T follicular helper cell (primary cell): Measurements from ENCODE around the gene PKDCC.
"Not testable (repeated sequence)": the region's sequence is repeated elsewhere in the genome, so short reads cannot be mapped to it uniquely, and the experiment has no call there.

Experiments used
- DNase-seq: peaks from one replicate; pipeline ENCODE4 v3.0.0-alpha.2; 2020; ENCODE audit warnings: low read depth

Gene PKDCC

GRCh38 chr2:42030829-42031228 is 17.0 kb upstream of the PKDCC start:
- DNase-seq, result no peak

- no peak for DNase-seq
Measured at GRCh38 chr2:42031281-42032223, 16.3 kb upstream of the PKDCC start.

GRCh38 chr2:42032224-42032620 is 15.6 kb upstream of the PKDCC start:
- DNase-seq, result no peak

DNA sequence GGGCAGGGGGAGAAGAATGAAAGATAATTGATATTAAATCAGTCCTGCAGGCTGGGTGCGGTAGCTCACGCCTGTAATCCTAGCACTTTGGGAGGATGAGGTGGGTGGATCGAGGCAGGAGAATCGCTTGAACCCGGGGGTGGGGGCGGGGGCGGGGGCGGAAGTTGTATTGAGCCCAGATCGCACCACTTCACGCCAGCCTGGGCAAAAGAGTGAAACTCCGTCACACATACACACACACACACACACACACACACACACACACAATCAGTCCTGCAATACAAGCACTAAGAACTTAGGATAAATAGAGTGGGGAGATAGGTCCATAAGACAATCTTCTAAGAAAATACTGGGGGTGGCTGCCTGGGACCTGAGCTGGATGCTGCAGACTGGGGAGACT is 15.1 kb upstream of the PKDCC start:
- no peak for DNase-seq

- DNase-seq, result not testable (repeated sequence)
Measured at GRCh38 chr2:42034096-42034495, 13.7 kb upstream of the PKDCC start.

DNA sequence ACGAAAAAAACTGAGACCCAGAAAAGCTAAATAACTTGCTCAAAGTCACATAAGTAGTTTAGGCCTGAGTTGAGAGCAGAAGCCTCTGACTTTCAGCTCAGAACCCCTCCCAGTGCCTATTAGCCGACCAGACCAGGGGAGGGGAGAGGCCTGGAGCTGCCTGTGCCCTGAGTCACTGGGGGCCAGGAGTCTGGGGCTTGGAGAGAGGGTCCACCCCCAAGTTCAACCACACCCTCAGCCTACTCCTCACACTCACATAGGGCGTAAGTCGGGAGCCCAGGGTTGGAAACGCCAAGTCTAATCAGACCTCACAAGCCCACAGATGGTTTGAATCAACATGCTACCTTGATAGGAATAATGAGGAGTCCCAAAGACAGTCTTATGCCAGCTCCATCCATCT is 12.6 kb upstream of the PKDCC start:
- no peak for DNase-seq

DNA sequence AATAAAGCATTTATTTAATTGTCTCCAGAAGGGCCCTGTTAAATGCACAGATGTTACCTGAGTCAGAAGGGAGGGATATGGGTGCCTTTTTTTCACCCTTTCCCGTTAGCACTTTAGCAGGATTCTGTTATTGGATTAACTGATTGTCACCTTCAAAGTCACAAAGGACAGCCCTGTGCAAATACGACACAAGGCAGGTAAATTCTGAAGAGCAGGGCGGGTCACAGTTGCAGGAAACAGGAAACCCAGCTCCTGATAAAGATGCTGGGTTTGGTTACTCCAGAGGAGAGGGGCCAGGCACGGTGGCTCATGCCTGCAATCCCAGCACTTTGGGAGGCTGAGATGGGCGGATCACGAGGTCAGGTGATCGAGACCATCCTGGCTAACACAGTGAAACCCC is 11.4 kb upstream of the PKDCC start:
- DNase-seq, result no peak

GRCh38 chr2:42036940-42037339 is 10.9 kb upstream of the PKDCC start:
- DNase-seq, result no peak

- no peak for DNase-seq
Measured at GRCh38 chr2:42040643-42041278, 7.1 kb upstream of the PKDCC start.

DNA sequence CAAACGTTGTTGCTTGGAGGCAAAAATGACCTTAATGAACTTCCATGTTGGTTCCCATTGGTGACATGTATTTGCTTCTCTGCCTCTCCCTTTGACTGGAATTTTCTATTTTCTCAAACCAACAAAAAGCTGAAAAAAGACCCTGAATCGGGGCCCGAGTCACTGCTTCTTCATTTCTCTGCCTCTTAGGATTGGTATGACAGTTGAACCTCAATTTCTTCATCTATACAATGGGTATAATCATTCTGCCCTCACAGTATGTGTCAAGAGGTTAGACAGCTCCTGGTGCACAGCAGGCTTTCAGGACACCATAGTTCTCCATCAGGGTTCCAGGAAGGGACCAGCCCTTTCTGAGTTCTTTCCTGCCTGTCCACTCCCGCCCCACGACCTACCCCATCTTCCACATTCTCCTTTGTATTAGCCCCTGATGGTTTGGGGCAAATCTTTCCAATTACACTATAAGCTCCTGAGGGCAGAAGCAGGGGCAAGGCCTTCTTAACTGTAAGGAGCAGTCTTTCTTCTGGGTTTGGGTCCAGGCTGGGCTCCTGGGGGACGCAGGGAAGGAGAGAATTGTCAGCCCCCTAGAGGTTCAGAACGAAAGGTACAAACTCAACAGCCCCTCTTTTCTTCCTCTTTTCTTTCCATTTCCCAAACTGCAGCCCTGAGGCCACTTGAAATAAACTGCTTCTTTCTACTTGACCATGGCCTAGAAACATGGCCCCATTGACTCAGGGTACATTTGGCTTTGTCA is 6.3 kb upstream of the PKDCC start:
- DNase-seq, result no peak

- no peak for DNase-seq
Measured at GRCh38 chr2:42042631-42043355, 5.0 kb upstream of the PKDCC start.

DNA sequence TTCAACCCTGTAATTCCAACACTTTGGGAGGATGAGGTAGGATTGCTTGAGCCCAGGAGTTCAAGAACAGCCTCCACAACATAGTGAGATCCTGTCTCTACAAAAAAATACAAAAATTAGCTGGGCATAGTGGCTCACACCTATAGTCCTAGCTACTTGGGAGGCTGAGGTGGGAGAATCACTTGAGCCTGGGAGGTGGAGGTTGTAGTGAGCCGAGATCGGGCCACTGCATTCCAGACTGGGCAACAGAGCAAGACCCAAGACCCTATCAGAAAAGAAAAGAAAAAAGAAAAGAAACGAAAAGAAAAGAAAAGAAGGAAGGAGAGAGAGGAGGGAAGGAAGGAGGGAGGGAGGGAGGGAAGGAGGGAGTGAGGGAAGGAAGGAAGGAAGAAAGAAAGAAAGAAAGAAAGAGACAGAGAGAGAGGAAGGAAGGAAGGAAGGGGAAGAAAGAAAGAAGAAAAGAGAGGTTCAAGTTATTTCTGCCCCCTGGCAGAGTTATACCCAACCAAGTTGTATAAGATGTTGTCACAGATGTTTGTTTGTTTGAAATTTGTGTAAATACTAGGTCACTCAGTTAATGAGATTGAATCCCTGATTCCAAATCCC is 3.9 kb upstream of the PKDCC start:
- DNase-seq, result no peak

DNA sequence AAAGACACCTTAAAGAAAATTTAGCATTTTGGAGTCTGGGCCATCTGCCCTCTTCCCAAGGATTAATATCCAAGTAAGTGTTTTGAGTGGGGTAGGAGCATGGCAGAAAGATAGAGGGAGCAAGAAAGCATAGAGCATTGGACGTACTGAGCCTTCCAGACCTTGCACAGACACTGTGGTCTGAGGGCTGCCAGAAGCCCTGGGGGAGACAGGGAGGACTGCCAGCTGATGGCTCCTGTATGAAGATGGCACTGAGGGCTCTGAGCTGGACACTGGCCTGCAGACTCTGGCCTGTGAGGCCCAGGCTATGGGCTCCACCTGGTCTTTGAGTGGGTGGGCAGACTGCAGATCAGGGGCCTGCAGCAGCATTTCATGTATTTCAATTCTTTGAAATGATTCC is 2.9 kb upstream of the PKDCC start:
- DNase-seq, result no peak

DNA sequence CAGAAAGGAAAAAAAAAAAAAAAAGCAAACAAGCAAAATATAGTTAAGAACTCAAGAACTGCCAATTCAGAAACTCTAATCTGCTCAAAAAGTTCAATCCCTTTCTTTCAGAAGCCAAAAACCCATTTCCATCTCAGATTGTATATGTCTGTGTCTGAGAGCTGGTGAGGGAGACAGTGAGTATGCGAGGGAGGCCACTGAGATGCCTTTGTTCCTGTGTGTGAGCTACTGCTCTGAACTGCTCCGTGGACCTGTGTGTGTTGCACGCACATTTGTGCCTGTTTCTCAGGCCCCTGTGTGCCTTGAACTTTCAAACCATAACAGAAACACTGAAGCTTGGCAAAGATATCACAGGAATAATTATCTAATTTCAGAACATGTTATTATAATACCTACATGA is 2.5 kb upstream of the PKDCC start:
- DNase-seq, result no peak

DNA sequence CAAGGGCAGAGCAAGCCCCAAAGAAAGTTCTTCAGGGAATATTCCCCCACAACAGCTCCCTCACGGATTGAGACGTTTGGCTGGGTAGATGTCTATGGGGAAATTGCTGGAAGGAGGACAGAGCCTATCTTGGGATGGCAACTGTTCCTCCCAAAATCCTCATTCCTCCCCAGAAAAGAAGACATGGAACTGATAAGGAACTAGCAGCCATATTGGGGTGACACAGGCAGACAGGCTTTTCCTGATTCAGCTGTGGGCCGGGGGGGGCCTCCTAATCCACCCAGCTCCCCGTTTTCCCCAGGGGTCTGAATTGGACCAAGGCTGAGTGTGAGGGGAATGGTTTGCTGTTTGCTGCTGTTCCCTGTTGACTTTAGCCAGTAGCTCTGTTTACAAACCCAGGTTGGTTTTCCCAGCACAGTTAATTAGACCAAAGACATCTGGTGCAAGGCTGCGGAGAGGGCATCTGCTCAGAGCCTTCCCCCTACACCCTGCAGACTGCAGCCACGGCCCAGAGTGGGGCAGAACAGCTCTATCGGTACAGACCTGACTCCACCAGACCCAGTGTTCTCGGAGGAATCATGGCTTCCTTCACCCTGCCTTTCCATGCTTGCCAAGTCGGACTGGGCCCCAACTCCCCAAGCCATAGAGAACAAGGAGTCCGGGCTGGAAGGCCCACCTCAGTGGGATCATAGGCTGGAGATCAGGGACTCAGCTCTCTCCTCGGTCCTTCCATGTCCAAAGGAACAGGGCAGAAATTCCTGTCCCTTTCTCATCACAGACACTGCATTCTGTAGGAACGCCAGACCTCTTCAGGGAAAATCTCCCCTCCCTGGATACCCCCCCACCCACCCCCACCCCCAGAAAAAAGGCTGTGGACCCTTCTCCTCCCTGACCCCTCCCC is 1.7 kb upstream of the PKDCC start:
- DNase-seq, result no peak

DNA sequence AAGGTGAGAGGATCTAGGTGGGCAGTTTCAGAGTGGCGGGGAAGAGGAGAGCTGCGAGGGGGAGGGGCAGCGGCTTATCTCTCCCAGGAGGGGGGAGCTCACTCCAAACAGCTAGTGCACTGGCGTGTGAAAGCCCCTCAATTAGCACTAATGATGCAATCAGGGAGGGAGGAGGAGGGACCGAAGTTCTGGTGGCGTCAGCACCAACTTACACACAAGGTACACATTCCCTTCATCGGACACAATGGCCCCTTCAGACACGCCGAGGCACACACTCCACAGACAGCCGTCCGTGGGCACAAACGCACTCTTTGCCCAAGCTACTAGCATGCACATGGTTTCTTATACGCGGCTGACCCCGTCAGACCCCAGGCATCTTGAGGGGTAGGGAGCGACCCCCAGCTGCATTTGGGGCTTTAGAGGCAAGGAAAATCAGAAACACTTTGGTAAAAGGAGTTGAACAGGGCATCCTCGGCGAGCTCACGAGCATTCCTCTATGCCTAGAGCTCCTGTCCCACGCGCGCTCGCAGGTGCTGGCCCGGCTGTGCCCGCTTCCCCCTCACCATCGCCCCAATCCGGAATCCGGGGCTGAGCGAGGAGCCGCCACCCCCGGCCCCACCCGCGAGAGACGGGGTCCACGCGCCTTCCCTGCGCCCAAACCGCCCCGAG is 868 bp upstream of the PKDCC start:
- no peak for DNase-seq

DNA sequence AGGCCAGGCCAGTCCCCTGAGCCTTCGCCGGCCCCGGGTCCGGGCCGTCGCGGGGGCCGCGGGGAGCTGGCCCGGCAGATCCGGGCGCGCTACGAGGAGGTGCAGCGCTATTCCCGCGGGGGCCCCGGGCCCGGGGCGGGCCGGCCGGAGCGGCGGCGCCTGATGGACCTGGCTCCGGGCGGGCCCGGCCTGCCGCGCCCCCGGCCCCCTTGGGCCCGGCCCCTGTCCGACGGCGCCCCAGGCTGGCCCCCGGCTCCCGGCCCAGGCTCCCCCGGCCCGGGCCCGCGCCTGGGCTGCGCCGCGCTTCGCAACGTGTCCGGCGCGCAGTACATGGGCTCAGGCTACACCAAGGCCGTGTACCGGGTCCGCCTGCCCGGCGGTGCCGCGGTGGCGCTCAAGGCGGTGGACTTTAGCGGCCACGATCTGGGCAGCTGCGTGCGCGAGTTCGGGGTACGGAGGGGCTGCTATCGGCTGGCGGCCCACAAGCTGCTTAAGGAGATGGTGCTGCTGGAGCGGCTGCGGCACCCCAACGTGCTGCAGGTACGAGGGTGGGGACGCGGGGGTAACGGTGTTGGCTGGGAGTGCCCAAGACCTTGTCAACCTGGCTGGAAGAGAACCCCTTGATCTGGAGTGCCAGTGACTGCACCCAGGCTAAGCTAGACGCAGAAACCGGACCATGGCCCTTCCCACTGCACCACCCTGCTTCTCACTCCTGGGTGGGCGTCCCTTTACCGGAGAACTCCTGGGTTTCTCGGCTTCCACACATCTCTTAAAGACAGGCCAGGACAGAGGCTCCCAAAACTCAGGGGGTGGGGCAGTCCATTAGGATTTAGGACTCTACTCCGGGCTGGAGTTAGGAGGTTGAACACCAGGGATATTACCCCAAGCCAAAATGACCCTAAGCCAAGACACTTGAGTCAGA is 739 bp downstream of the PKDCC start:
- no peak for DNase-seq

DNA sequence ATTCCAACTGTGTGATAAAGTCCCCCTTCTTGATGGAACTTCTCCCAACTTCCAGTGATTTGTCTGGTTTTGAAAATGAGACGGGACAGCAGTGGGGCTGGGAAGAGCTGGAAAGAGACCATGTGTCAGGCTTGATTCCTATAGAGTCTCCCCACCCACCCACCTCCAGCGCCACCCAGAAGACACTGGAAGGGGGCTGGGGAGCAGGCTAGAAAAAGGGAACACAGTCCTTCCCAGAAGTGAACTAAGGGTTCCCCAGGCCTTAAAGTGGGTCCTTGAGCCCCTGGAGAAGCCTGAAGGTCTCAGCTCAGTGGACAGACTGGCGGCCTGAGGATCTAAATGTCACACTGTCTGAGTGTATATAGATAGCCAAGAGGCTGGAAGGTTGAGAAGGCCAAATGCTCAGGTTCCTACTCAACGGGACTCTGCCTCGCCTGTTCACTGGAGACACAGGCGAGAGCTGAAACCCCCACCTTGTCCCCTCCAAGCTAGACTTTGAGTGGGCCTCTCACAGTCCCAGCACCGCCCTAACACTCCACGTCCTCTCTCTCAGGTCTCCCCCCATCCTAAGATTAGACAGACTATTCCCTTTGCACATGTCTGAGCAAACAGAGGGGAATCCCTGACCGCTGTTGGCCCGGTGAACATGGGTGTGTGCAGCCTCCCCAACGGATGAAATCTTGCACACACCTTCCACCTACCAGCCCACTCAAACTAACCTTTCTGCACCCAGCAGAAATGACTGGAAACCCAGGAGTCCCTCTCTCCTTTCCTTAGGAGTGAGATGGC is 1.6 kb downstream of the PKDCC start:
- no peak for DNase-seq
